NCI-H748 treated with DMSO at 0.1 percent for 48 hours (cell line): ENCODE data around the gene DET1.

Source experiments
- DNase-seq: peaks from one replicate; lab custom pipeline; 2025; lab: John Stamatoyannopoulos, UW

Gene DET1

DNA sequence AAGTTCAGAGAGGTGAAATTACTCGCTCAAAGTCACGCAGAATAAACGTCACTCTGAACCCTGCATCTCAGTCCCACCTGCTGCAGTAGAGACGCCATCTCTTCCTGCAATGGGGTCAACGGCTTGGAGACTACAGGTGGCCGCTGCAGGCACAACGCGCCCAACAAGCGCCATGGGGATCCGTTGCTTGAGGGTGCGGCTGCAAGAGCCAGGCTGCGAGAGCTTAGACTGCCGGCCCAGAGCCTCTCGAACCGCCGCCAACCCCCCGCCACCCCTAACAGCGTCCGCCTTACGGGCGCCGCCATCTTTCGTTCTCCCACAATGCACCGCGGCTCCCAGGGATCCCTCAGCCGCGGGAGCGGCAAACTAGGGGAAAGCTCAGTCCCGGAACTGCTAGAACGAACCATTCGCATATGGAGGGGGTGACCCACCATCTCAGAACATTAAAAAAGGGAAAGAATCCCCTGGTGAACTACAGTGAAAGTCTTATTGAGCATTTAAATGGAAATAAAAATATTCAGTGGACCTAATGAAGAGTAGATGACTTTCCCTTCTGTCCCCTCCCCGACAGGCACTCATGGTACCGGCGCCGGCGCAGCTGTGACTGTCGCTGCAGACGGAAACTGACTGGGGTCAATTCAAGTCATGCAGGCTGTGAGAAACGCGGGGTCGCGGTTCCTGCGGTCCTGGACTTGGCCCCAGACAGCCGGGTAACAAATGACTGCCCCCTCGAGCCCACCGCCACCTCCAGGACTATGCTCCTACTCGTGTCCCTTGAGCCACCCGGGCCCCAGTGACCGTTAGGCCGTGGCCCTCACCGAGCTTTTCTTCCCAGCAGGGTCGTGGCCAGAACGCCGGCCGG is 79.2 kb downstream of the DET1 start, which contains the start of the genes MRPL46 and MRPS11:
TSS of gene MRPL46 (minus strand) at position 316 of the 862 bp plus-strand sequence. CDS start at position 305, 11 bp downstream.
TSS of gene MRPS11 (plus strand) at position 636 of the 862 bp plus-strand sequence. CDS start at position 646, 10 bp downstream.
- peak; percentile 72 for DNase-seq

DNA sequence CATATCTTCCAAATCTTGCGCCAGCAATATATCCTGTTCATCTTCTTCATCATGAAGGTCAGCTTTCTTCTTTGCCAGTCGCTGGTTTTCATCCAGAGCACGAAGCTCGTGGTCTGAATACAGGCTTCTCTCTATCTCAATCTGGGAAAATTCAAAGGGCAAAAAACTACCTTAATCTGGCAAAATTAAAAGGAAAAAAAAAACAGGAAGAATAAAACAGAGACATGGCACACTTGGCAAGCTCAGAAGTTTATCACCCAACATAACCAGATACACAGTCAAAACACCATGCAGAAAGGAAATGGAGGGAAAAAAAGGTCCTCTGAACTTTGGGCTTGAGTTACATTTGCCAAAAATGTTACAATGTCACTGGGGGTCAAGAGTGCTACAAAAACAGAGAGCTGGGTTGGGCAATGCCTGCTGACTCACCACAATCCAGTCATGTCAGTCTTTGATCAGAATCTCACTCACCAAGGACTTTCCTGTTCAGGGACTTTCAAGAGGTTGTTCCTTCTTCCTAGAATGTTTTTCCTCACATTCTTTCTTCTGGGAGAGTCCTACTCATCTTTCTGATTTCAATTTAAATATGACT is 80.8 kb downstream of the DET1 start:
- no peak for DNase-seq

DNA sequence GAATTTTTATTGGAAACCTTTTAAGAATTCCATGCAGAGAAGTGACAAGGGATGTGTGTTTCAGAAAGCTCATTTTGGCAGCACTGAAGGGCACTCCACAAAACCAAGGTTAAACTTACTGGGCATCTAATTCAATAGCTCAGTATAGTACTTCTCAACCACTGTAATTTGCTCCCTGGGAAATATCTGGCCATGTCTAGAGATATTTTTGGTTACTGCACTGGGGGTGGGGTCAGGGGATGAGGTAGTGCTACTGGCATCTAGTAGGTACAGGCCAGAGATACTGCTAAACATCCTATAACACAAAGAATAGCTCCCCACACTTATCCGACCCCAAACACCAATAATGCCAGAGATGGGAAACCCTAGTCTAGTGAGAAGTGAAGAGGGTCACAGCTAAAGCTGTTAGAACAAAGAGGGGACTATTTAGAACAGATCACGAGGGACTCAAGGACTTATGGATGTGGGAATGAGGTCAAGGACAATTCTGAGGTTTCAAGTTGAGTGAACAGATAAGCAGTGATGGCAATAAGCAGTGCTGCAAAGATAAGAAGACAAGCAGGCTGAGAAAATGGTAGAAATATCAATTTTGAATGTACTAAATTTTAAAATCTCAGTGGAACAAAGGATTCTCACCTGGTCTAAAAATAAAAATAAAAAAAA is 82.5 kb downstream of the DET1 start:
- DNase-seq: no peak
